CD1c-positive myeloid dendritic cell (primary cell): ENCODE measurements around the gene BCAS4.
"Not testable (repeated sequence)": the region's sequence is repeated elsewhere in the genome, so short reads cannot be mapped to it uniquely, and the experiment has no call there.

Experiments used
- DNase-seq: peaks from one replicate; pipeline ENCODE4 v3.0.0-alpha.2; 2016; ENCODE audit errors: extremely low spot score

The BCAS4 gene

DNA sequence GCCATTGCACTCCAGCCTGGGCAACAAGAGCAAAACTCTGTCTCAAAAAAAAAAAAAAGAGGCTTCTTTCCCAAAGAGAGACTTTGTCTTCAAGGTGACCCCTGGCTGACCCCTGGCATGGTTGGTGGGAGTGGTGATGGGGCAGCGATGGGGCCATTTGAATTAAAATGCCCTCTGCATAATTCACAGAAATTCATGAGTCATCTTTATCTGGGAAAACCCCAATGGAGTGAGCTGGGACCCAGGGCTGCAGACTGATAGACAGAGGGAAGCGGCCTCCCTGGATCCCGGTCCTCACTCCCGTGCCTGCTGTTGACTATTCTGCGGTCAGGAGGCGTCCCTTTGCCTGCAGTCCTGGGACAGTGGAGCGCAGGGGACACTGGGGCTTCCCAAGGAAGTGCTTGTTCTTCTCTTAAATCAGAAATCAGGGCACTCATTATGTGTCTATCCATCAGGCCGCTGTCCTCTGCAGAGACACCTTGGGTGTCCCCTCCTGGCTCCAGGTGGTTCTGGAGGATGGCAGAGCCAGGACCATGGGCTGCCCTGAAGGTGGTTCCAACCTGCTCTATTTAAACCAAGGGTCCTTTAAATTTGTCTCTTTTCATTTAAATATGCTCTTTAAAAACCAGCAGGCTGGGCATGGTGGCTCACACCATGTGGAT is 23.3 kb upstream of the BCAS4 start:
- DNase-seq = not testable (repeated sequence)

DNA sequence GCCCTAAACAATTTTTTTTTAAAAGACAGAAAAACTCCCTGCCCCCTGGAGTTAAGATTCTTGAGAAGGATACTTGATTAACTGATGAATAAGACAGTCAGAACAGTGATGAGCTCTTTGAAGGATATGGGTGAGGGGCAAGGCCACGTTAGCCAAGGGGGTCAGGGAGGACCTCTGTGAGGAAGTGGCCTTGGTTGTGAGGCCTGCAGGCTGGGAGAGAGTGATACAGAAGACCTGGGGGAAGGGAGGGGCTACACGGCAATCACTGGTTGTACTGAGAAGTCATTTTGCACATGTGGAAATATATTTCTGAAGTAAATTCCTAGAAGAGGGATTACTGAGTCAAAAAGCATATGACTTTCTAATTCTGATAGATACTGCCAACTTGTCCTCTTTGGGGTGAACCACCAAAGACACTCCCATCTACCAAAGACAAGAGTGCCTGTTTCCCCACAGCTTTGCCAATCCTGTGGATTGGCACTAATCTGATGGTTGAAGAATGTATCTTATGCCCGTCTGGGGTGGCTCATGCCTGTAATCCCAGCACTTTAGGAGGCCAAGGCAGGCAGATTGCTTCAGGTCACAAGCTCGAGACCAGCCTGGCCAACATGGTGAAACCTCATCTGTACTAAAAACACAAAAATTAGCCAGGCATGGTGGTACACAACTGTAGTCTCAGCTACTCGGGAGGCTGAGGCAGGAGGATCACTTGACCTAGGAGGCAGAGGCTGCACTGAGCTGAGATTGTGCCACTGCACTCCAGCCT is 22.3 kb upstream of the BCAS4 start:
- no peak for DNase-seq

DNA sequence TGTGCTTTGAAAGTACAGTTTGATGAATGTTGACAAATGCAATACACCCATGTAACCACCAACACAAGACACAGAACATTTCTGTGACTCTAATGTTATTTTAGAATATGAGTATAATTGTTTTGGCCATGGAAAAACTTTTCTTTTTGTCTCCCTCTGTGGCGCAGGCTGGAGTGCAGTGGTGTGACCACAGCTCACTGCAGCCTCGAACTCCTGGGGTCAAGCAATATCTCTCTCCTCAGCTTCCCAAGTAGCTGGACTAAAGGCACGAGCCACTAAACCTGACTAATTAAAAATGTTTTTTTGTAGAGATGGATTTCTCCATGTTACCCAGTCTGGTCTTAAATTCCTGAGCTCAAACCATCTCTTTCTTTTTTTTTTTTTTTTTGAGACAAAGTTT is 20.3 kb upstream of the BCAS4 start:
- DNase-seq = no peak

DNA sequence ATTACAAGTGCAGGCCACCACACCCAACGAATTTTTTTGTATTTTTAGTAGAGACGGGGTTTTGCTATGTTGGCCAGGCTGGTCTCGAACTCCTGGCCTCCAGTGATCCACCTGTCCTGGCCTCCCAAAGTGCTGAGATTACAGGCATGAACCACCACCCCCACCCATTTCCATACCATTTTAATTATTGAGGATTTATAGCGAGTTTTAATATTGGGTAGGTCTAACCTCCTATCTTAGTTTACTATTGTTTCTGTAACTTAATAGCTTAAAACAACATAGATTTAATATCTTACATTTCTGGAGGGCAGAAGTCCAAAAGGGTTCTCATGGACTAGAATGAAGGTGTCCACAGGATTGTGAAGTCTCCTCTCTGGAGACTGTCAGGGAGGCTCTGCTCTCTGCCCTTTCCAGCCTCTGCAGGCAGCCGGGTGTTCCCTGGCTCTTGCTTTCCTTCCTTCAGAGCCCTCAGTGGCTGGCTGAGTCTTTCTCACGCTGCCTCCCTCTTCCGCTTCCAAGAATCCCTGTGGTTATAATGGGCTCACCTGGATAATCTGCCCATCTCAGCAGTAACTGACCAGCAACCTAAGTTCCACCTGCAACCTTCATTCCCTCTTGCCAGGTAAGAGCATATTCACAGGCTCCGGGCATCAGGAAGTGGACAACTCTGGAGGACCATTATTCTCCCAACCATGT is 18.6 kb upstream of the BCAS4 start:
- DNase-seq = no peak

DNA sequence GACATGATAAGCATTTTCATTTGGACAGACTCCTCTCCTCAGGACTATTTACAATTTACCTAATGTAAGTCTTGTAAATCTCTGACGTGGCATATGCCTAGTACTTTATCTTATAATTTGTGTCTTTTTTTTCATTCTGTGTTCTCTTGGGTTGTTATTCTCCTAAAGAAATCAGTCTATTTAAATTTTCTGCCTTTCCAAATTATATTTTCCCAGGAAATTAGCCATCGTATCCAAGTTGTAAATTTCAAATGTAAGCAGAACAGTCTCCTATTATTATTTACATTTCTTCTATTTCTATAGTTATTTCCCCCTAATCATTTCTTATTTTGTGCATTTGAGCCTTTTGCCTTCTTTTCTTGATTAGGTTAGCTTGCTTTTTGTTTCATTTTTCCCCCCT is 17.5 kb upstream of the BCAS4 start:
- no peak for DNase-seq

DNA sequence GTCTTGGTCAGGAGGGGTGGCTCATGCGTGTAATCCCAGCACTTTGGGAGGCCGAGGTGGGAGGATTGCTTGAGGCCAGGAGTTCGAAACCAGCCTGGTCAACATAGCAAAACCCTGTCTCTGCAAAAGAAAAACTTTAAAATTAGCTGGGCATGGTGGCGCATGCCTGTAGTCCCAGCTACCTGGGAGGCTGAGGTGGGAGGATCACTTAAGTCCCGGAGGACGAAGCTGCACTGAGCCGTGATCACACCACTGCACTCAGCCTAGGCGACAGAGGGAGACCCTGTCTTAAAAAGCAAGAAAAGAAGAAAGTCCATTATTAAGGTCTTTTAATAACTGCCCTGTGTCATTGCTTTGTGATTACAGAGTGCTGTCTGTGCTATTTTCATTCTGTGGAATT is 15.9 kb upstream of the BCAS4 start:
- DNase-seq = not testable (repeated sequence)

DNA sequence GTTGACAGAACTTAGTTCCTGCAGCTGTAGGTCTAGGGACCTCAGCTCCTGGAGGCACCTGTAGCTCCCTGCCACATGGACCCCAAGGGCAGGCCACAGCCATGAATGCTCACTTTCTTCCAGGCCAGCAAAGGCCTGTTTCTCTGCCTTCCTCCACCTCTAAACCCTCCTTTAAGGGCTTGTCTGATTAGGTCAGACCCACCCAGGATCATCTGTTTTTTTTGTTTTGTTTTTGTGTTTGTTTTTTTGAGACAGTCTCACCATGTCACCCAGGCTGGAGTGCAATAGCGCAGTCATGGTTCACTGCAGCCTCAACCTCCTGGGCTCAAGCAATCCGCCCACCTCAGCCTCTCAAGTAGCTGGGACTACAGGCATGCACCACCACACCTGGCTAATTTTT is 11.5 kb upstream of the BCAS4 start:
- DNase-seq = no peak

DNA sequence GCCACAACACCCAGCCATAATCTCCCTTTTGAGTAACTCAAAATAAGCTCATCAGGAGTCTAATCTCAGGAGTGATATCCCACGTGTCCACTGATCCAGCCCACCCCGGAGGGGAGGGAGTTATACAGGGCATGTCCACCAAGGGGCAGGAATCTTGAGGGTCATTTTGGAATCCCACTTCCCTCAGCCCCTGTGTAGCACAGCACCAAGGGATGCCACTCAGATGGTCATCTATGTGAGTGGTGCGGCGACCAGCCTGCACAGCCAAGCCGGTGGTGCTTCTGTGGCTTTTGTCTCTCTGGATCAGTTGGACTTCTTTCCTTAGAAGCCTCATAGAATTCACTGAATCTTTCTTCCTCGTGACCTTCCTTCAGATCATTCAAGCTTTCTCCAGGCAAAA is 11.0 kb upstream of the BCAS4 start:
- no peak for DNase-seq

DNA sequence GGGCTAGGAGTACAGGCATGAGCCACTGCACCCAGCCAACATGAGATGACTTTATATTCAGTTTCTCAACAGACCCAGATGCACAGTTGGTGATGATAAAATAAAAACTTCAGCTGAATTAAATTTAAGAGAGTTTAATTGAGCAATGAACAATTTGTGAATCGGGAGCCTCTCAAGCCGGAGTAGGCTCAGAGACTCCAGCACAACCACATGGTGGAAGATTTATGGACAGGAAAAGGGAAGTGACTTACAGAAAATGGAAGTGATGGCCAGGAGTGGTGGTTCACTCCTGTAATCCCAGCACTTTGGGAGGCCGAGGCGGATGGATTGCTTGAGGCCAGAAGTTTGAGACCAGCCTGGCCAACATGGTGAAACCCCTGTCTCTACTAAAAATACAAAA is 10.4 kb upstream of the BCAS4 start:
- DNase-seq = no peak

DNA sequence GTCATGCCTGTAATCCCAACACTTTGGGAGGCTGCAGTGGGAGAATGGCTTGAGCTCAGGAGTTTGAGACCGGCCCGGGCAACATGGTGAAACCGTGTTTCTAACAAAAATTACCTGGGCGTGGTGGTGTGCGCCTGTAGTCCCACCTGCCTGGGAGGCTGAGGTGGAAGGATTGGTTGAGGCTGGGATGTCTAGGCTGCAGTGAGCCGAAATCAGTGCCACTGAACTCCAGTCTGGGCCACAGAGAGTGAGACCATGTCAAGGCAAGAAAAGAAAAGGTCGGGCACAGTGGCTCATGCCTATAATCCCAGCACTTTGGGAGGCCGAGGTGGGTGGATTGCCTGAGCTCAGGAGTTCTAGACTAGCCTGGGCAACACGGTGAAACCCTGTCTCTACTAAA is 8.2 kb upstream of the BCAS4 start:
- no peak for DNase-seq

DNA sequence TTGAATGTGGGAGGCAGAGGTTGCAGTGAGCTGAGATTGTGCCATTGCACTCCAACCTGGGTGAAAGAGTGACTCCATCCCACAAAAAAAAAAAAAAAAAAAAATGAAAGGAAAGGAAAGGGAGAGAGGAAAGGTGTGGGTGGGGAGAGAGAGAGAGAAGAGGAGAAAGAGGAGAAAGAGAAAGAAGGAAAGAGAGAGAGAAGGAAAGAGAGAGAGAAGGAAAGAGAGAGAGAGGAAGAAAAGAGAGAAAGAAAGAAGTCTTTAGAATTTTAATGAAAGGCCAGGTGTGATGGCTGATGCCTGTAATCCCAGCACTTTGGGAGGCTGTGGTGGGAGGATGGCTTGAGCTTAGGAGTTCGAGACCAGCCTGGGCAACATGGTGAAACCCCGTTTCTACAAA is 7.7 kb upstream of the BCAS4 start:
- no peak for DNase-seq

DNA sequence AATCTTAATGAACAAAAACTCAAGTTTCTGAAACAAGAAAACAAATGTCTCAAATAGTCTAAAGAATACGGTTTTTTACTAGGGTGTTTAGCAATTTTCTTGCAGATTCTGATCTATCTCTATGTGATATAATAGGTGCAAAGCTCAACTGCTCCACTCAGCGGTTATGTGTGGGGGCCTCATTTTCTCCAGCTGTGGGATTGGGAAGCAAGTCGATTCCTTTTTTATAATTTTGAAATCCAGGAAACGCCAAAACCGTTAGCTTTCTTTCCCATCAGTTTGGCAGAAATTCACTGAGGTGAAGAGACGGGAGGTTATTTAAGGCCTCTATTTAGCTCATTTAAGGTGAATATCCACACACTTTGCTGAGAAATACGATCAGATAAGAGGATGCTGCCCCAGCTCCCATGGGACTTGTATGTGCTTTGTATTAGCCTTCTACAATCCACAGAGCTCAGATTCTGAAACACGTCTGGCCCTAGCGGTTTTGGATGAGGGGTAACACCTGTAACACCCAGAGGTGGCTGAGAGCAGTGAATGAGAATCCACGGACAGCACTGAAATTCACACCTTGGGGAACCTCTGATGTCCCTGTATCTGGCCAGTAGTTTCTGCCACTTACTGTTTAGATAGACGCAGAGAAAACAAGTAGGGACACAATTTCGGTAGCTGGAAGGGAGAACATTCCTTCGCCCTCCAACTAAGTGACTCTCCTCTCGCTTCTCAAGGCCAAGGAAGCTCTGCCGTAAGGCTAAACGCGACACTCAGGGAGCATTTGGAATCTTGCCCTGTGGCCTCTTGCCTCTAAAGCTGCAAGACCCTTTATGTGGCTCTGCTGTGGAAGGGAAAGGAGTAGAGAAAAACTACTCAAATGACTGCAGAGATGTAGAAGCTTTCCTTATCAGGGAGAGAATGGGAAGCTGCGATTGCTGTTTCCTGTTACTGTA is 6.5 kb upstream of the BCAS4 start:
- no peak for DNase-seq

DNA sequence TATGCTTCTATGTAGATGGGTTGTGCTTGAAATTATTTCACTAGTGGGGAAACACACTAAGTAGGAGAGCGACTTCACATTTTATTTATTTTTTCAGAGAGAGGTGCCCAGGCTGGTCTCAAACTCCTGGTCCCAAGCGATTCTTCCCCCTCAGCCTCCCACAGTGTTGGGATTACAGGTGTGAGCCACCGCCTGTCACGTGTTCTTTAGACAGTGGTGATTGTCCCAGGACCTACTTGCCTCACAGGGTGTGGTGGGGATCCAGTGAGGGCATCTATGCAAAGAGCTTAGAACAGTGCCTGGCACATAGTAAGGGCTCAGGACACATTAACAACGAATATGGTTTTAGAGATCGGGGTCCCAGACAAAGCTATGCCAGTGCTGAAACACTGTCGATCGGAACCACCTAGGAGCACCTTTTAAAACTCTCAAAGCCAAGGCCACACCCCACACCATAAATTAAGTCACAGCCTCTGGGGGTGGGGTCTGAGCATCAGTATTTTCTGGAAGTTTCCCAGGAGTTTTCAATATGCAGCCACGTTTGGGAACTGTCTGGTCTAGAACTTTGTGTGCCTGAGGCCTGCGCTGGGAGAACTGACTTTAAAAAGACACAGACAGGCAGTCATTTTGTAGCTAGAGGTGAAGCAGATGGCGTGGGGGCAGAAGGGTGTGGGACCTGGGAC is 4.8 kb upstream of the BCAS4 start:
- DNase-seq = no peak

DNA sequence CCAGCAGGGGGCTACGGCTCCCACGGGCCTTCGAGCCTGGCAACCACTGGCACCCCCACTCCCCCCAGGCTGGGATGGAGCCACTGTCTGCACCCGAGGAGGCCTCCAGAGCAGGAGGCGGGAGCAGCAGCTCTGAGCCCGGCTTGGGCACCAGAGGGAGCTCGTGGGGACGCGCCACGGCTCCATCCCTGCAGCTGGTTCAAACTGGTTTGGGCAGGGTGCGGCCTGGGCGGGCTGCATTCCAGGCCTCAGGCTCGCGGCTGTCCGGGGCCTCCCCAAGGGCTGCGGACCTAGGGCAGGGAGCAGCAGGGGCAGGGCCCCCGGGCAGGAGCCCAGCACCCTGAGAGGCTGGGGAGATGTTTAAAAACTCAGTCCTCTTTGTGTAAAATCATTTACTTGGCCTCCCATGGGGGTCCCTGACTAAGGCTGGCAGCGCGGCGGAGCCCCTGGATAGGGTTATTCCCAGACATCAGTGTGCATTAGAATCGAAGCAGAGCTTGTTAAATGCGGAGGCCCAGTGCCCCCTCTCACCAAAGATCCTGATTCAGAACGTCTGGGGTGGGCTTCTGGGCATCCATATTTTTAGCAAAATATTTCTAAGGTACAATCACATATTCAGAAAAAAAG is 4.1 kb upstream of the BCAS4 start:
- peak; percentile 66 for DNase-seq

DNA sequence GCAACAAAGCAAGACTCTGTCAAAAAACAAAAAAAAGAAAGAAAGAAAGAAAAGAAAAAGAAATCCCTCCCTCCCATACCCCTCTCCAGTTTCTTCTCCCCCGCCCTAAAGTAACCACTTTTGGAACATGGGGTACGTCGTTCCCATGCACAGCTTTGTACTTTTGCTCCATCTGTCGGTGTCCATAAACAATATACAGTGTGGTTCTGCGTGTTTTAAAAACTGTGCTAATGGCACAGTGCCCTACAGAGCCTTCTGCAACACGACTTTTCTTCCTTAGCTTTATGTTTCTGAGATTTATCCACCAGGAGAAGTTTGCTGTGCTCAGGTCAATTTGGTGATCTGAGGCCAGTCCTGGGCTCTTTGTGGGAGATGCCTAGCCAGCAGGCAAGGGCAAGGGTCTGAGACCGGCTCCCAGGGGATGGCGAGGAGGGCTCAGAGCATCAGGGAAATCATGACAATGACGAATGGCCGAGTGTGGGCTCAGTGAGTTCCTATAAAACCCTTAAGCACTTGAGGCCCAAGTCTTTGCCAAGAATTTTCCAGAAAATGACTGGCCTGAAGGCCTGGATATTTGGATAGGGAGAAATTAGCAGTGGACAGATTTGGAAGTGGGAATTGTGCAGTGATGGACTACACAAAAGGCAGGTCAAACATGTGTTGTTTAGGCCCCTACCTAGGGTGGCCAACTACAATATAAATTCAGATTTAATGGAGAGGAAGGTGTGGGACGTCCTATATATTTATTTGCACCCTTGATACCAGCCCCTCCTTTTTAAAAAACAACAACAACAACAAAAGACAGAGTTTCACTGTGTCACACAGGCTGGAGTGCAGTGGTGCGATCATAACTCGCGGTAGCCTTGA is 1.9 kb upstream of the BCAS4 start:
- DNase-seq = no peak

DNA sequence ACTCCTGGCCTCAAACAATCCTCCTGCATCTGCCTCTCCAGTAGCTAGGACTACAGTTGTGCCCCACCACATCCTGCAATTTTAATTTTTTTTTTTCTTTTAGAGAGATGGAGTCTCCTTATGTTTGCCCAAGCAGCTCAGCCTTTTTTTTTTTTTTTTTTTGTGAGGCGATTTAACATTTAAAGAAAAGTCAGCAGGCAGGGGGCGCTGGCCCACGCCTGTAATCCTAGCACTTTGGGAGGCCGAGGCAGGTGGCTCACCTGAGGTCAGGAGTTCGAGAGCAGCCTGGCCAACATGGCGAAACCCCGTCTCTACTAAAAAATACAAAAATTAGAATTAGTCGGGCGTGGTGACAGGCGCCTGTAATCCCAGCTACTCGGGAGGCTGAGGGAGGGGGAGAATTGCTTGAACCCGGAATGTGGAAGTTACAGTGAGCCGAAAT is 1.3 kb upstream of the BCAS4 start:
- not testable (repeated sequence) for DNase-seq

DNA sequence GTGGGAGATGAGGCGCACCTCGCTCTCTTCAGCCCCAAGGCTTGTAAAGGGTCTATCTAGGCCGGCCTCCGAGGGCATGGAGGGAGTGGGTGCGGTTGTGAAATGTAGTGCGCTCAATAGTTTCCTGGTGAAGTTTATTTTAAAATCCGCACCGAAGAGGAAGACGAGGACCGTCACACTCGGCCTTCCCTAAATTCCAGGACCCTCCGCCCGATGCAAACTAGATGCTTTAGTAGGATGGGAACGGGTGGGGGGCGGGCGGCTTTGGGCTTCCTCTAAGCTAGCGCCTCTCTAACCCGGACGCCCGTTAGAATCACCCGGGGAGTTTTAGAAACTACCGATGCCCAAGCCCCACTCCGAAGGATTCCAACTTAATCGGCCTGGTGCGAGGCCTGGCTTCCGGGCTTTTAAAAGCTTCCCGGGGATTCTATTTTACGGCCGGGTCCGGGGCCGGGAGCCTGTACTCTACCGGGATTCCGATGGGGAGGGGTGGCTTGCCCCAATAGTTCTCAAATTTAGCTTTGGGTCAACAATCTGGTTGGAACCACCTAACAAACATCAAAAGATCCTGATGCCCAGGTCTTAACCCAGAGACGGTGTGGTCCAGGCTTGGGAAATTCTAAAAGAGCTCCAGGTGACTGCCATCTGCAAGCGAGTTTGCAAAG is 548 bp upstream of the BCAS4 start:
- DNase-seq = no peak

DNA sequence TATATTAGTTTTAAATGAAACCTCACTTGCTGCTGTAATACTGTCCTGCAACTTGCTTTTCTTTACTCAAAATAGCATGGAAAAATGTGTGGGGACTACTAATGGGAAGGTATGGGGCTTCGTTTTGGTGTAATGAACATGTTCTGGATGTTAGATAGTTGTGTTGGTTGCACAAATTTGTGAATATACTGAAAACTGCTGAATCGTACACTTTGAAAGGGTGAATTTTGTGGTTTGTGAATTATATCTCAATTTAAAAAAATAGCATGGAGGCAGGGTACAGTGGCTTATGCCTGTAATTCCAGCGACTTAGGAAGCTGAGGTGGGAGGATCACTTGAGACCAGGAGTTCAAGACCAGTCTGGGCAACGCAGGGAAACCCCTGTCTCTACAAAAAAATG is 2.3 kb downstream of the BCAS4 start:
- no peak for DNase-seq

DNA sequence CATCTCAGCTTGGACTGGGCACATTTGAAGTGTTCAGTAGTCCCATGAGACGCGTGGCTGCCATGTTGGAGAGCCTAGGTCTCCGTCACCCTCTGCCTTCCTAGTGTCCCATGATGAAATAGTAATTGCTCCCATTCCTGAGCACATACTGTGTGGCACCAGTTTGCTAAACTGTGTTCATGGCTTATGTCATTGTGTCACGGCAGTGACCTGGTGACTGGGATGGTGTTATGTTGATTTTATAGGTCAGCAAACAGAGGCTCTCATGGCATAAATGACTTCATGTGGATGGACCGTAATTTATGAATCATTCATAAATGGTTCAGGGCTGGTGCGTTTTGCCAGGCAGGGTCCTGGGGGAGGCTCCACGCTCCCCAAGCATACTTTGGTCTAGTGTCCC is 3.8 kb downstream of the BCAS4 start:
- DNase-seq = no peak
